Tibial artery (tissue), 4 donors: ENCODE measurements around the gene ODC1.

ENCODE experiments used
- DNase-seq, 2 donors: peaks; one replicate each; pipeline ENCODE4 v3.0.0-alpha.2; 2019
- H3K27ac ChIP-seq, 2 donors: fragments of 200-600 bp; sonication (generic) in 1 of 2; 1 replicate in 1 of 2; 2 replicates in 1 of 2; pipeline ENCODE4 v1.5.1; 2018 to 2019; ENCODE audit warnings: mild to moderate bottlenecking in 1 of 2
- H3K27me3 ChIP-seq, 2 donors: fragments of 200-600 bp; sonication (generic) in 1 of 2; one replicate each; pipeline versions ENCODE4 v1.5.1 to v1.6.0; 2016 to 2019
- H3K36me3 ChIP-seq, 3 donors: fragments of 200-600 bp; sonication (generic) in 2 of 3; one replicate each; pipeline ENCODE4 v1.5.1; 2016 to 2019; ENCODE audit warnings: mild to moderate bottlenecking in 2 of 3
- H3K4me1 ChIP-seq, 4 donors: fragments of 200-600 bp; sonication (generic) in 2 of 4; 1 replicate in 3 of 4; 2 replicates in 1 of 4; pipeline ENCODE4 v1.5.1; 2016 to 2019
- H3K4me3 ChIP-seq, 2 donors: fragments of 200-600 bp; sonication (generic) in 1 of 2; 1 replicate in 1 of 2; 2 replicates in 1 of 2; pipeline ENCODE4 v1.5.1; 2018 to 2019; ENCODE audit warnings: mild to moderate bottlenecking in 2 of 2
- H3K9me3 ChIP-seq, 3 donors: fragments of 200-600 bp; sonication (generic) in 1 of 3; one replicate each; pipeline ENCODE4 v1.5.1; 2016 to 2019
- intact Hi-C: fragments of 100-400 bp; cut with DNase I; formaldehyde crosslinking; loops from one replicate; pipeline ENCODE4 v1.15.0; 2023; ENCODE audit warnings: low total_unique reads
- TF ChIP-seq, protein P1 (sequence below), 2 experiments: fragments of 200-600 bp in 1 of 2; fragments of 450-650 bp in 1 of 2; IDR thresholded peaks; one replicate each; pipeline ENCODE4 v1.5.1; 2017 to 2019; ENCODE audit warnings: antibody characterized with exemption in 2 of 2, mild to moderate bottlenecking in 1 of 2, moderate library complexity in 1 of 2

The ODC1 gene

GRCh38 chr2:10467401-10467800, 19.3 kb upstream of the ODC1 start:
- intact Hi-C loops, result no loop called here
- H3K27me3 ChIP-seq, result peaks cover 0 to 13% of the 10 kb centered on the region in 2 donors
- TF ChIP-seq, protein P1, sequence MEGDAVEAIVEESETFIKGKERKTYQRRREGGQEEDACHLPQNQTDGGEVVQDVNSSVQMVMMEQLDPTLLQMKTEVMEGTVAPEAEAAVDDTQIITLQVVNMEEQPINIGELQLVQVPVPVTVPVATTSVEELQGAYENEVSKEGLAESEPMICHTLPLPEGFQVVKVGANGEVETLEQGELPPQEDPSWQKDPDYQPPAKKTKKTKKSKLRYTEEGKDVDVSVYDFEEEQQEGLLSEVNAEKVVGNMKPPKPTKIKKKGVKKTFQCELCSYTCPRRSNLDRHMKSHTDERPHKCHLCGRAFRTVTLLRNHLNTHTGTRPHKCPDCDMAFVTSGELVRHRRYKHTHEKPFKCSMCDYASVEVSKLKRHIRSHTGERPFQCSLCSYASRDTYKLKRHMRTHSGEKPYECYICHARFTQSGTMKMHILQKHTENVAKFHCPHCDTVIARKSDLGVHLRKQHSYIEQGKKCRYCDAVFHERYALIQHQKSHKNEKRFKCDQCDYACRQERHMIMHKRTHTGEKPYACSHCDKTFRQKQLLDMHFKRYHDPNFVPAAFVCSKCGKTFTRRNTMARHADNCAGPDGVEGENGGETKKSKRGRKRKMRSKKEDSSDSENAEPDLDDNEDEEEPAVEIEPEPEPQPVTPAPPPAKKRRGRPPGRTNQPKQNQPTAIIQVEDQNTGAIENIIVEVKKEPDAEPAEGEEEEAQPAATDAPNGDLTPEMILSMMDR (IDR thresholded peaks at IDR 0.05), result no peak
- no peaks in the 10 kb centered on the region for H3K9me3 ChIP-seq
- DNase-seq, result peak in 1 of 2 donors; percentile 56
- no peak overlapping the region for H3K4me3 ChIP-seq
- no peaks in the 10 kb centered on the region for H3K36me3 ChIP-seq
- no peak overlapping the region for H3K27ac ChIP-seq
- H3K4me1 ChIP-seq, result no peaks in the 10 kb centered on the region

- Histone ChIP-seq H3K4me3 (no peak overlapping the region), H3K27ac (no peak overlapping the region), H3K9me3 (no peaks in the 10 kb centered on the region), H3K36me3 (no peaks in the 10 kb centered on the region), H3K27me3 (peaks cover 0 to 13% of the 10 kb centered on the region in 2 donors), H3K4me1 (no peaks in the 10 kb centered on the region)
- intact Hi-C loops, result no loop called here
- TF ChIP-seq, protein P1 (IDR thresholded peaks at IDR 0.05), result no peak
- DNase-seq, result peak in 1 of 2 donors; percentile 47
Observed at GRCh38 chr2:10466801-10467200, 18.7 kb upstream of the ODC1 start.

GRCh38 chr2:10465910-10466309, 17.8 kb upstream of the ODC1 start:
- DNase-seq, result peak in 1 of 2 donors; percentile 21
- TF ChIP-seq, protein P1 (IDR thresholded peaks at IDR 0.05), result no peak
- Histone ChIP-seq H3K36me3 (no peaks in the 10 kb centered on the region), H3K27me3 (peaks cover 0 to 13% of the 10 kb centered on the region in 2 donors), H3K27ac (no peak overlapping the region), H3K4me1 (no peaks in the 10 kb centered on the region), H3K9me3 (no peaks in the 10 kb centered on the region), H3K4me3 (no peak overlapping the region)
- intact Hi-C loops, result no loop called here

- Histone ChIP-seq H3K4me3 (no peak overlapping the region), H3K4me1 (peaks cover 0 to 10% (median 6%) of the 10 kb centered on the region in 4 donors), H3K27ac (no peak overlapping the region), H3K36me3 (no peaks in the 10 kb centered on the region), H3K27me3 (peaks cover 0 to 8% of the 10 kb centered on the region in 2 donors), H3K9me3 (no peaks in the 10 kb centered on the region)
- intact Hi-C loops, result no loop called here
- DNase-seq, result peak in 1 of 2 donors; percentile 47
- TF ChIP-seq, protein P1 (IDR thresholded peaks at IDR 0.05), result no peak
Observed at GRCh38 chr2:10462178-10463083, 14.3 kb upstream of the ODC1 start.

- Histone ChIP-seq H3K36me3 (no peaks in the 10 kb centered on the region), H3K4me3 (no peak overlapping the region), H3K27me3 (no peaks in the 10 kb centered on the region), H3K27ac (no peak overlapping the region), H3K9me3 (no peaks in the 10 kb centered on the region), H3K4me1 (peaks cover 0 to 17% (median 7%) of the 10 kb centered on the region in 4 donors)
- DNase-seq, result peak in 1 of 2 donors; percentile 23
- TF ChIP-seq, protein P1 (IDR thresholded peaks at IDR 0.05), result no peak
- intact Hi-C loops, result no loop called here
Observed at GRCh38 chr2:10460366-10460796, 12.3 kb upstream of the ODC1 start.
